ENCODE data around the gene LONRF3.

GRCh38 chrX:119007189-119007770 lies 32.9 kb downstream of the LONRF3 start:
- TF ChIP-seq CTCF (IDR thresholded peaks at IDR 0.05; ENCODE audit: control extremely low read depth in 1 of 3, insufficient read depth in 1 of 3, low read depth in 1 of 3, low read length in 3 of 3), result no peak
- TF ChIP-seq TBP (IDR thresholded peaks at IDR 0.05; ENCODE audit: low read depth, low read length), result no peak
- no peak for TF ChIP-seq POLR2A (IDR thresholded peaks at IDR 0.05; ENCODE audit: control extremely low read depth in 1 of 2, low read depth in 2 of 2, low read length in 2 of 2)
- TF ChIP-seq EGR1 (IDR thresholded peaks at IDR 0.05; ENCODE audit: borderline replicate concordance, low read depth, low read length), result no peak
- no peak for TF ChIP-seq POLR2AphosphoS5 (IDR thresholded peaks at IDR 0.05; ENCODE audit: low read depth, low read length)
- no peak for TF ChIP-seq KDM1A (IDR thresholded peaks at IDR 0.05; ENCODE audit: borderline replicate concordance, low read length)
- TF ChIP-seq JUND (IDR thresholded peaks at IDR 0.05; ENCODE audit: low read length), result no peak
